ENCODE results near the gene NARF.
A peak's percentile ranks its signal among the peaks of the same experiment; 100 is the strongest.
"Not testable (repeated sequence)": the region's sequence is repeated elsewhere in the genome, so short reads cannot be mapped to it uniquely, and the experiment has no call there.

The NARF gene

GRCh38 chr17:82458179-82458884 is at the start of gene NARF:
TSS of gene NARF (plus strand) at chr17:82458741. CDS start at chr17:82458804, 63 bp downstream.
- Mint-ChIP-seq H3K36me3 (ENCODE audit: low read depth) (peaks cover 12% of the 10 kb centered on the region), H3K27me3 (no peaks in the 10 kb centered on the region), H3K9me3 (no peaks in the 10 kb centered on the region), H3K4me3 (peak within 1 kb of the TSS; percentile 85), H3K4me1 (ENCODE audit: low read depth) (peaks cover 26% of the 10 kb centered on the region), H3K27ac (peak within 1 kb of the TSS; percentile 94)

- Mint-ChIP-seq H3K9me3 (no peaks in the 10 kb centered on the region), H3K36me3 (ENCODE audit: low read depth) (peaks cover 10% of the 10 kb centered on the region), H3K4me3 (no peak overlapping the region)
Measured at GRCh38 chr17:82408938-82409318, 49.6 kb upstream of the NARF start.

GRCh38 chr17:82410014-82410716 is 48.4 kb upstream of the NARF start:
- peaks cover 12% of the 10 kb centered on the region for H3K36me3 Mint-ChIP-seq (ENCODE audit: low read depth)
- peaks cover 15% of the 10 kb centered on the region for H3K4me1 Mint-ChIP-seq (ENCODE audit: low read depth)
- no peak overlapping the region for H3K27ac Mint-ChIP-seq
- no peak overlapping the region for H3K4me3 Mint-ChIP-seq
- H3K9me3 Mint-ChIP-seq = no peaks in the 10 kb centered on the region
- H3K27me3 Mint-ChIP-seq = no peaks in the 10 kb centered on the region

More at GRCh38 chr17:82408938-82409318, 49.6 kb upstream of the NARF start:
- H3K27ac Mint-ChIP-seq = no peak overlapping the region
- H3K27me3 Mint-ChIP-seq = no peaks in the 10 kb centered on the region
- peaks cover 9% of the 10 kb centered on the region for H3K4me1 Mint-ChIP-seq (ENCODE audit: low read depth)

- H3K4me3 Mint-ChIP-seq = no peak overlapping the region
- H3K36me3 Mint-ChIP-seq (ENCODE audit: low read depth) = peaks cover 4% of the 10 kb centered on the region
- H3K27ac Mint-ChIP-seq = no peak overlapping the region
- H3K9me3 Mint-ChIP-seq = no peaks in the 10 kb centered on the region
- no peaks in the 10 kb centered on the region for H3K27me3 Mint-ChIP-seq
- H3K4me1 Mint-ChIP-seq (ENCODE audit: low read depth) = peaks cover 18% of the 10 kb centered on the region
Measured at GRCh38 chr17:82411396-82412053, 47.0 kb upstream of the NARF start.

GRCh38 chr17:82412081-82412480 is 46.5 kb upstream of the NARF start:
- H3K27me3 Mint-ChIP-seq, H3K4me3 Mint-ChIP-seq: not testable (repeated sequence)

GRCh38 chr17:82412535-82413520 is 45.7 kb upstream of the NARF start:
- Mint-ChIP-seq H3K36me3 (ENCODE audit: low read depth) (peaks cover 4% of the 10 kb centered on the region), H3K27ac (no peak overlapping the region), H3K9me3 (no peaks in the 10 kb centered on the region), H3K4me1 (ENCODE audit: low read depth) (peaks cover 13% of the 10 kb centered on the region), H3K27me3 (no peaks in the 10 kb centered on the region), H3K4me3 (no peak overlapping the region)

More at GRCh38 chr17:82412081-82412480, 46.5 kb upstream of the NARF start:
- not testable (repeated sequence) for H3K9me3 Mint-ChIP-seq; H3K36me3 Mint-ChIP-seq (ENCODE audit: low read depth); H3K27ac Mint-ChIP-seq
- H3K4me1 Mint-ChIP-seq (ENCODE audit: low read depth) = peaks cover 17% of the 10 kb centered on the region

- H3K9me3 Mint-ChIP-seq = no peaks in the 10 kb centered on the region
- H3K4me1 Mint-ChIP-seq (ENCODE audit: low read depth) = peaks cover 20% of the 10 kb centered on the region
- no peak overlapping the region for H3K27ac Mint-ChIP-seq
- no peak overlapping the region for H3K4me3 Mint-ChIP-seq
- peaks cover 6% of the 10 kb centered on the region for H3K36me3 Mint-ChIP-seq (ENCODE audit: low read depth)
- H3K27me3 Mint-ChIP-seq = no peaks in the 10 kb centered on the region
Measured at GRCh38 chr17:82414548-82415281, 43.8 kb upstream of the NARF start.

GRCh38 chr17:82415336-82415735 is 43.2 kb upstream of the NARF start:
- H3K27ac Mint-ChIP-seq = no peak overlapping the region

GRCh38 chr17:82415786-82416185 is 42.8 kb upstream of the NARF start:
- H3K4me1 Mint-ChIP-seq (ENCODE audit: low read depth) = peaks cover 25% of the 10 kb centered on the region
- H3K27me3 Mint-ChIP-seq = no peaks in the 10 kb centered on the region
- no peak overlapping the region for H3K4me3 Mint-ChIP-seq
- peaks cover 12% of the 10 kb centered on the region for H3K36me3 Mint-ChIP-seq (ENCODE audit: low read depth)
- no peak overlapping the region for H3K27ac Mint-ChIP-seq
- H3K9me3 Mint-ChIP-seq = no peaks in the 10 kb centered on the region

More at GRCh38 chr17:82415336-82415735, 43.2 kb upstream of the NARF start:
- Mint-ChIP-seq H3K9me3 (no peaks in the 10 kb centered on the region), H3K36me3 (ENCODE audit: low read depth) (peaks cover 12% of the 10 kb centered on the region), H3K4me1 (ENCODE audit: low read depth) (peaks cover 25% of the 10 kb centered on the region), H3K4me3 (no peak overlapping the region), H3K27me3 (no peaks in the 10 kb centered on the region)

- Mint-ChIP-seq H3K27ac (no peak overlapping the region), H3K4me3 (no peak overlapping the region), H3K4me1 (ENCODE audit: low read depth) (peaks cover 25% of the 10 kb centered on the region), H3K36me3 (ENCODE audit: low read depth) (peaks cover 17% of the 10 kb centered on the region), H3K9me3 (no peaks in the 10 kb centered on the region), H3K27me3 (no peaks in the 10 kb centered on the region)
Measured at GRCh38 chr17:82416264-82416663, 42.3 kb upstream of the NARF start.

GRCh38 chr17:82416771-82417170 is 41.8 kb upstream of the NARF start:
- no peaks in the 10 kb centered on the region for H3K9me3 Mint-ChIP-seq
- H3K4me3 Mint-ChIP-seq = no peak overlapping the region
- peaks cover 20% of the 10 kb centered on the region for H3K36me3 Mint-ChIP-seq (ENCODE audit: low read depth)
- H3K27me3 Mint-ChIP-seq = no peaks in the 10 kb centered on the region
- H3K27ac Mint-ChIP-seq = no peak overlapping the region
- H3K4me1 Mint-ChIP-seq (ENCODE audit: low read depth) = peaks cover 25% of the 10 kb centered on the region

- Mint-ChIP-seq H3K9me3 (no peaks in the 10 kb centered on the region), H3K36me3 (ENCODE audit: low read depth) (peaks cover 27% of the 10 kb centered on the region), H3K4me1 (ENCODE audit: low read depth) (peaks cover 25% of the 10 kb centered on the region), H3K27ac (peak within 1 kb of the TSS; percentile 61), H3K27me3 (no peaks in the 10 kb centered on the region), H3K4me3 (peak within 1 kb of the TSS; percentile 85)
Measured at GRCh38 chr17:82418001-82418986, 40.2 kb upstream of the NARF start, which contains the start of the genes HEXD and OGFOD3. TSS of gene HEXD (plus strand) at chr17:82418347. CDS start at chr17:82419800, 1,453 bp downstream. TSS of gene OGFOD3 (minus strand) at chr17:82418586. CDS start at chr17:82418485, 101 bp downstream.

GRCh38 chr17:82419540-82419939 is 39.0 kb upstream of the NARF start:
- no peaks in the 10 kb centered on the region for H3K27me3 Mint-ChIP-seq
- no peaks in the 10 kb centered on the region for H3K9me3 Mint-ChIP-seq
- H3K36me3 Mint-ChIP-seq (ENCODE audit: low read depth) = peaks cover 23% of the 10 kb centered on the region
- H3K27ac Mint-ChIP-seq = peak overlapping the region; percentile 61
- H3K4me1 Mint-ChIP-seq (ENCODE audit: low read depth) = peaks cover 21% of the 10 kb centered on the region
- H3K4me3 Mint-ChIP-seq = peak overlapping the region; percentile 85

All from stimulated activated naive CD8-positive, alpha-beta T cell treated with anti-CD3 and anti-CD28 coated beads, Interleukin-15, Interleukin-2, amounts not matched to agents 100 ng/mL and 50 ng/mL, for 24 hours (primary cell).